Measurements from ENCODE around the gene TBC1D4. TPM values are rescaled to one million over a fixed set of nuclear protein-coding genes. Genes with fewer than 3 reads are reported as not detected.

Gene TBC1D4
- total and polyA plus RNA-seq, 9 of the 15 experiments (the other 6 are each of a cell fraction or from before 2014, with no cell fraction given), result 2.8 to 12.3 (median 7.0) TPM

DNA sequence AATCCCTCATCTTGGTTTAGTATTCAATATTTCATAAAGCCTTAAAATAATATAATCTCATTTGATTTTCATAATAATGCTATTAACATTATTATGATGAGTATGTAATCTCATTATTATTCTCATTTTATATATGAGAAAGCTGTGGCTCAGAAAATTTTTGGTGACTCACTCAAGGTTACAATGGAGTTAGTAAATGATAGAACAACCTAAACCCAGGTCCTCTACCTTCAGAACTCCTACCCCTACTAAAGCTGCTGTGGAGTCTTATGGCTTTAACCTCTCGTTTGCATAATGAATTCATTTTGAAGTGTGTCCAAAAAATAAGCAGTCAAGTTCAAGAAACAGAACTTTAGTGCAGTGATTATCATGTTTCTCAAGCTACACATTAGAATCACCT, 226.3 kb downstream of the TBC1D4 start:
- Histone ChIP-seq H3K36me3 (ENCODE audit: control insufficient read depth, insufficient read depth, low read length) (no peaks in the 10 kb centered on the region), H4K20me1 (replicated peaks; ENCODE audit: control insufficient read depth, insufficient read depth, low read length) (no peaks in the 10 kb centered on the region), H3K79me2 (ENCODE audit: control insufficient read depth, insufficient read depth, low read length) (no peaks in the 10 kb centered on the region), H3K27me3 (ENCODE audit: control insufficient read depth in 2 of 2, insufficient read depth in 2 of 2, low read length in 2 of 2) (no peaks in the 10 kb centered on the region), H3K27ac (ENCODE audit: extremely low read depth, low read depth, low read length) (no peak overlapping the region), H2AFZ (ENCODE audit: low read depth, low read length) (no peak overlapping the region), H3K9ac (ENCODE audit: insufficient read depth in 1 of 2, low read depth in 2 of 2, low read length in 2 of 2) (no peak overlapping the region), H3K9me1 (ENCODE audit: control insufficient read depth, insufficient read depth, low read length) (no peaks in the 10 kb centered on the region), H3K4me2 (ENCODE audit: insufficient read depth, low read length) (no peak overlapping the region), H3K9me3 (replicated peaks; ENCODE audit: control insufficient read depth, insufficient read depth, low read depth, low read length) (no peaks in the 10 kb centered on the region), H3K4me3 (no peak overlapping the region), H3K4me1 (replicated peaks in 1 of 2; ENCODE audit: control insufficient read depth in 2 of 2, insufficient read depth in 2 of 2, low read length in 2 of 2) (no peaks in the 10 kb centered on the region)
- DNase-seq (ENCODE audit: extremely low read depth in 1 of 4, low spot score in 3 of 4), result no peak
- intact Hi-C loops (cut with micrococcal nuclease), result loop anchor here (5.0 kb wide), 1 partner anchor 1418 kb away; no protein-coding TSS in a partner anchor
- ATAC-seq, result no peak
- POLR2A ChIA-PET, result no interaction called here
- BruUV-seq (replicated peaks), result no TSS peak
- WGBS (ENCODE audit: insufficient coverage, low coverage, missing lambda C conversion rate), result 0% methylated on average over 1 of the region's 1 CpG
- in situ Hi-C loops (cut with MboI), result no loop called here
- CTCF ChIA-PET (ENCODE audit: low intra/inter-chr PET ratio), result no interaction called here
- FAIRE-seq, result no peak
- no peak for TF ChIP-seq CBFB (CRISPR knock-in tag; IDR thresholded peaks at IDR 0.05)
- no peak for TF ChIP-seq PRMT5 (CRISPR knock-in tag; IDR thresholded peaks at IDR 0.05)
- TF ChIP-seq ZC3H11A (IDR thresholded peaks at IDR 0.05; ENCODE audit: low read depth, low read length), result no peak

DNA sequence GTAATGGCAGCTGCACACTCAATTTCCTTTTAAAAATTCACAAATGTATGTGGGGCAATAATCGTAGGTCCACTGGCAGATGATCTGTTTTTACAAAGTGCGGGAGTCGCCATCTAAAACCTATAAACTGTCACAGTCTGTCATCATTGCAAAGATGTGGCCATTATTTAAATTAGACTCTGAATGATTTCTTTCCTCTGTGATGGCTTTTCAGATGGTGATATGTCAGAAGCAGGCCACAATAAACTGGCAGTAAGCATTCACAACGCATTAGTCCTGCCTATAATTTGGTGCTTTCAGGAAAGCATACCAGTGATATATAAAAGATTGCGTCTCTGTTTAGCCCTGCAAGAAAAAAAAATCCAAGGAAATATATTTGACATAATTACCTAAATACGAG, 226.8 kb downstream of the TBC1D4 start:
- Histone ChIP-seq H3K36me3 (ENCODE audit: control insufficient read depth, insufficient read depth, low read length) (no peaks in the 10 kb centered on the region), H3K4me1 (replicated peaks in 1 of 2; ENCODE audit: control insufficient read depth in 2 of 2, insufficient read depth in 2 of 2, low read length in 2 of 2) (no peaks in the 10 kb centered on the region), H3K9me1 (ENCODE audit: control insufficient read depth, insufficient read depth, low read length) (no peaks in the 10 kb centered on the region), H3K9me3 (replicated peaks; ENCODE audit: control insufficient read depth, insufficient read depth, low read depth, low read length) (no peaks in the 10 kb centered on the region), H3K4me3 (no peak overlapping the region), H3K27me3 (ENCODE audit: control insufficient read depth in 2 of 2, insufficient read depth in 2 of 2, low read length in 2 of 2) (no peaks in the 10 kb centered on the region), H3K9ac (ENCODE audit: insufficient read depth in 1 of 2, low read depth in 2 of 2, low read length in 2 of 2) (no peak overlapping the region), H3K27ac (ENCODE audit: extremely low read depth, low read depth, low read length) (no peak overlapping the region), H3K4me2 (ENCODE audit: insufficient read depth, low read length) (no peak overlapping the region), H3K79me2 (ENCODE audit: control insufficient read depth, insufficient read depth, low read length) (no peaks in the 10 kb centered on the region), H4K20me1 (replicated peaks; ENCODE audit: control insufficient read depth, insufficient read depth, low read length) (no peaks in the 10 kb centered on the region), H2AFZ (ENCODE audit: low read depth, low read length) (no peak overlapping the region)
- DNase-seq (ENCODE audit: extremely low read depth in 1 of 4, low spot score in 3 of 4) (no peak), FAIRE-seq (no peak), ATAC-seq (no peak)
- ChIA-PET POLR2A (no interaction called here), CTCF (ENCODE audit: low intra/inter-chr PET ratio) (no interaction called here)
- in situ Hi-C loops (cut with MboI), result no loop called here
- no TSS peak for BruUV-seq (replicated peaks)
- intact Hi-C loops (cut with micrococcal nuclease), result loop anchor here (5.0 kb wide), 1 partner anchor 1418 kb away; no protein-coding TSS in a partner anchor
- WGBS (ENCODE audit: insufficient coverage, low coverage, missing lambda C conversion rate), result 1% methylated on average over 6 of the region's 6 CpGs
- TF ChIP-seq, protein P1, sequence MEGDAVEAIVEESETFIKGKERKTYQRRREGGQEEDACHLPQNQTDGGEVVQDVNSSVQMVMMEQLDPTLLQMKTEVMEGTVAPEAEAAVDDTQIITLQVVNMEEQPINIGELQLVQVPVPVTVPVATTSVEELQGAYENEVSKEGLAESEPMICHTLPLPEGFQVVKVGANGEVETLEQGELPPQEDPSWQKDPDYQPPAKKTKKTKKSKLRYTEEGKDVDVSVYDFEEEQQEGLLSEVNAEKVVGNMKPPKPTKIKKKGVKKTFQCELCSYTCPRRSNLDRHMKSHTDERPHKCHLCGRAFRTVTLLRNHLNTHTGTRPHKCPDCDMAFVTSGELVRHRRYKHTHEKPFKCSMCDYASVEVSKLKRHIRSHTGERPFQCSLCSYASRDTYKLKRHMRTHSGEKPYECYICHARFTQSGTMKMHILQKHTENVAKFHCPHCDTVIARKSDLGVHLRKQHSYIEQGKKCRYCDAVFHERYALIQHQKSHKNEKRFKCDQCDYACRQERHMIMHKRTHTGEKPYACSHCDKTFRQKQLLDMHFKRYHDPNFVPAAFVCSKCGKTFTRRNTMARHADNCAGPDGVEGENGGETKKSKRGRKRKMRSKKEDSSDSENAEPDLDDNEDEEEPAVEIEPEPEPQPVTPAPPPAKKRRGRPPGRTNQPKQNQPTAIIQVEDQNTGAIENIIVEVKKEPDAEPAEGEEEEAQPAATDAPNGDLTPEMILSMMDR (IDR thresholded peaks at IDR 0.05 in 2 of 3, conservative IDR thresholded peaks at IDR 0.05 in 1 of 3; ENCODE audit: insufficient read depth in 2 of 3, low read depth in 1 of 3, low read length in 3 of 3), result no peak
- TF ChIP-seq PYGO2 (tag; IDR thresholded peaks at IDR 0.05) (no peak), ZBTB5 (IDR thresholded peaks at IDR 0.05) (no peak), SMARCC2 (IDR thresholded peaks at IDR 0.05; ENCODE audit: low read depth) (no peak), ZNF589 (CRISPR knock-in tag; IDR thresholded peaks at IDR 0.05; ENCODE audit: low read depth) (no peak), ARNT (IDR thresholded peaks at IDR 0.05) (no peak), ATF1 (CRISPR knock-in tag; IDR thresholded peaks at IDR 0.05) (no peak), ATF1 (tag; IDR thresholded peaks at IDR 0.05) (no peak), ZFP91 (CRISPR knock-in tag; IDR thresholded peaks at IDR 0.05) (no peak), ELF4 (CRISPR knock-in tag; IDR thresholded peaks at IDR 0.05) (no peak)

Data from K562 (cell line).